ENCODE data around the gene CHRM2.

GRCh38 chr7:136956671-136957070, 88.2 kb downstream of the CHRM2 start:
- TF ChIP-seq YY1 (IDR thresholded peaks at IDR 0.05; ENCODE audit: low read depth, low read length), result no peak
- TF ChIP-seq MAFK (IDR thresholded peaks at IDR 0.05; ENCODE audit: low read depth, low read length), result no peak
- no peak for TF ChIP-seq POLR2AphosphoS5 (IDR thresholded peaks at IDR 0.05; ENCODE audit: low read depth, low read length)
- TF ChIP-seq EP300 (IDR thresholded peaks at IDR 0.05; ENCODE audit: borderline replicate concordance in 1 of 2, low read depth in 2 of 2, low read length in 2 of 2), result no peak
- TF ChIP-seq POLR2A (IDR thresholded peaks at IDR 0.05; ENCODE audit: control extremely low read depth in 1 of 2, low read depth in 2 of 2, low read length in 2 of 2), result no peak
- TF ChIP-seq CTCF (IDR thresholded peaks at IDR 0.05; ENCODE audit: control extremely low read depth in 1 of 3, insufficient read depth in 1 of 3, low read depth in 1 of 3, low read length in 3 of 3), result no peak
- no peak for TF ChIP-seq CTBP2 (IDR thresholded peaks at IDR 0.05; ENCODE audit: borderline replicate concordance, insufficient read depth, insufficient read length, low read length)
- no peak for TF ChIP-seq KDM5A (IDR thresholded peaks at IDR 0.05; ENCODE audit: low read length)
- no peak for TF ChIP-seq CBX8 (IDR thresholded peaks at IDR 0.05; ENCODE audit: borderline replicate concordance, low read depth, low read length)
- no peak for TF ChIP-seq RFX5 (IDR thresholded peaks at IDR 0.05; ENCODE audit: borderline replicate concordance, low read depth, low read length)

Measured in H1 (cell line).